Ascending aorta (tissue), 2 donors: ENCODE measurements around the gene PLA2G6. TPM values are rescaled to one million over a fixed set of nuclear protein-coding genes. Genes with fewer than 3 reads are reported as not detected.
A peak's percentile ranks its signal among the peaks of the same experiment; 100 is the strongest.

Source experiments
- DNase-seq, 2 donors: peaks; one replicate each; pipeline ENCODE4 v3.0.0-alpha.2; 2019; ENCODE audit warnings: low spot score in 2 of 2
- H3K27ac ChIP-seq, 2 donors: fragments of 200-600 bp; sonication (generic); one replicate each; pipeline ENCODE4 v1.5.1; 2016 to 2017; ENCODE audit warnings: mild to moderate bottlenecking in 1 of 2
- H3K27me3 ChIP-seq: fragments of 200-600 bp; sonication (generic); one replicate; pipeline ENCODE4 v1.5.1; 2017
- H3K36me3 ChIP-seq, 2 donors: fragments of 200-600 bp; sonication (generic); one replicate each; pipeline ENCODE4 v1.5.1; 2016
- H3K4me1 ChIP-seq, 2 donors: fragments of 200-600 bp; sonication (generic); one replicate each; pipeline ENCODE4 v1.5.1; 2016 to 2017; ENCODE audit warnings: mild to moderate bottlenecking in 1 of 2
- H3K4me3 ChIP-seq, 2 donors: fragments of 200-600 bp; sonication (generic); one replicate each; pipeline ENCODE4 v1.5.1; 2016 to 2017; ENCODE audit warnings: mild to moderate bottlenecking in 1 of 2
- H3K9me3 ChIP-seq, 2 donors: fragments of 200-600 bp; sonication (generic); one replicate each; pipeline ENCODE4 v1.5.1; 2016
- CTCF ChIP-seq, 3 experiments: fragments of 200-600 bp in 2 of 3; fragments of 450-650 bp in 1 of 3; sonication (generic) in 2 of 3; IDR thresholded peaks; one replicate each; pipeline ENCODE4 v1.5.1; 2016 to 2019; ENCODE audit warnings: antibody characterized with exemption in 3 of 3, mild to moderate bottlenecking in 1 of 3, moderate library complexity in 1 of 3
- intact Hi-C: fragments of 100-400 bp; cut with DNase I; formaldehyde crosslinking; loops from one replicate; pipeline ENCODE4 v1.15.1; 2023
- total RNA-seq: library from RNA; depleted of rRNA; stranded (reverse); fragments of >200 nt; gene quantifications from one replicate; pipeline ENCODE4 v1.1.0, GENCODE V29; 2016

Gene PLA2G6
- total RNA-seq, 1 donor from 2014 or later, result 79.5 TPM

- no peaks in the 10 kb centered on the region for H3K9me3 ChIP-seq
- no peak for DNase-seq
- H3K36me3 ChIP-seq, result peaks cover 27 to 50% of the 10 kb centered on the region in 2 donors
- peaks cover 19 to 30% of the 10 kb centered on the region in 2 donors for H3K4me1 ChIP-seq
- no peaks in the 10 kb centered on the region for H3K27me3 ChIP-seq
- intact Hi-C loops, result no loop called here
- no peak overlapping the region for H3K4me3 ChIP-seq
- peak overlapping the region; percentile 52 to 90 for H3K27ac ChIP-seq
- TF ChIP-seq CTCF (IDR thresholded peaks at IDR 0.05), result no peak
Measured at GRCh38 chr22:38221407-38221806, 39.8 kb upstream of the PLA2G6 start.

GRCh38 chr22:38220653-38221386, 39.2 kb upstream of the PLA2G6 start:
- Histone ChIP-seq H3K4me3 (no peak overlapping the region), H3K36me3 (peaks cover 23 to 46% of the 10 kb centered on the region in 2 donors), H3K4me1 (peaks cover 19 to 30% of the 10 kb centered on the region in 2 donors), H3K27me3 (no peaks in the 10 kb centered on the region), H3K27ac (peak overlapping the region; percentile 90 to 95), H3K9me3 (no peaks in the 10 kb centered on the region)
- intact Hi-C loops, result no loop called here
- TF ChIP-seq CTCF (IDR thresholded peaks at IDR 0.05), result no peak
- no peak for DNase-seq

GRCh38 chr22:38220163-38220562, 38.5 kb upstream of the PLA2G6 start:
- Histone ChIP-seq H3K4me1 (peaks cover 19 to 30% of the 10 kb centered on the region in 2 donors), H3K9me3 (no peaks in the 10 kb centered on the region), H3K27me3 (no peaks in the 10 kb centered on the region), H3K27ac (peak overlapping the region; percentile 90 to 95), H3K4me3 (no peak overlapping the region), H3K36me3 (peaks cover 16 to 43% of the 10 kb centered on the region in 2 donors)
- intact Hi-C loops, result no loop called here
- DNase-seq, result no peak
- no peak for TF ChIP-seq CTCF (IDR thresholded peaks at IDR 0.05)

- TF ChIP-seq CTCF (IDR thresholded peaks at IDR 0.05), result no peak
- Histone ChIP-seq H3K27me3 (no peaks in the 10 kb centered on the region), H3K9me3 (no peaks in the 10 kb centered on the region), H3K4me1 (peaks cover 19 to 34% of the 10 kb centered on the region in 2 donors), H3K4me3 (no peak overlapping the region), H3K27ac (peak overlapping the region; percentile 90 to 95), H3K36me3 (peaks cover 11 to 43% of the 10 kb centered on the region in 2 donors)
- intact Hi-C loops, result loop anchor here (2.0 to 5.0 kb wide), 5 partner anchors 17 to 152 kb away; partner anchors contain the start of genes PLA2G6 and TMEM184B
- no peak for DNase-seq
Measured at GRCh38 chr22:38219632-38220031, 38.0 kb upstream of the PLA2G6 start.

- no peaks in the 10 kb centered on the region for H3K27me3 ChIP-seq
- peaks cover 24 to 38% of the 10 kb centered on the region in 2 donors for H3K4me1 ChIP-seq
- no peak for TF ChIP-seq CTCF (IDR thresholded peaks at IDR 0.05)
- H3K27ac ChIP-seq, result peak overlapping the region; percentile 90 to 95
- intact Hi-C loops, result loop anchor here (2.0 to 5.0 kb wide), 5 partner anchors 16 to 152 kb away; partner anchors contain the start of genes PLA2G6 and TMEM184B
- no peaks in the 10 kb centered on the region for H3K9me3 ChIP-seq
- DNase-seq, result peak; percentile 44 to 92
- H3K4me3 ChIP-seq, result no peak overlapping the region
- peaks cover 7 to 44% of the 10 kb centered on the region in 2 donors for H3K36me3 ChIP-seq
Measured at GRCh38 chr22:38218661-38219622, 37.3 kb upstream of the PLA2G6 start.
